Measurements from ENCODE around the gene HIP1. TPM values are rescaled to one million over a fixed set of nuclear protein-coding genes. Genes with fewer than 3 reads are reported as not detected.
"Not testable (repeated sequence)": the region's sequence is repeated elsewhere in the genome, so short reads cannot be mapped to it uniquely, and the experiment has no call there.

The HIP1 gene
- total RNA-seq (1 to 10 TPM; 2.6 to 6.9 TPM), total RNA-seq (11.5 to 16.4 reads per million in 2 donors)

DNA sequence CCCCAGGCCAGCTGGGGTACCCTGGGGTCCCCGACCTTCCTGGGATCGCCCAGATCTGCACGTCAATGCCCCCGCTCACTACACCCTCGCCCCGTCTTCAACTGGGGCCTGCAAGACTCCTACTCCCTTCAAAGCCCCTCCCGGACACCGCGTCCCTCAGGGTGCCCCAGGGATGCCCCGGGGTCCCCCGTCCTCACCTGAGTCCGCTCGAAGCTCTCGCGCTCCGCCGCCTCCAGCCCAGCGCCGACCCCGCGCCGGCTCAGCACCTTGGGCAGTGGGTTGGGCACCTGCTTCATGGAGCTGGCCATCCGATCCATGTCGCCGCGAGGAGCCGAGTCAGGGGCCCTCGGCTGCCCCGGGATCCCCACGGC, at the start of gene HIP1:
HIP1 (minus strand) TSS at position 338 of the 371 bp plus-strand sequence; CDS start at position 317, 21 bp downstream.
- H3K9me3 ChIP-seq (ENCODE audit: control insufficient read depth, low read length, poor library complexity, severe bottlenecking), result no peaks in the 10 kb centered on the region
- H3K27ac Mint-ChIP-seq, result peak within 1 kb of the TSS; percentile 86
- peaks cover 4% of the 10 kb centered on the region for H3K27me3 Mint-ChIP-seq
- peaks cover 11% of the 10 kb centered on the region for H3K4me1 Mint-ChIP-seq
- peak within 1 kb of the TSS; percentile 98 for H3K4me3 Mint-ChIP-seq
- DNase-seq, result no peak
- H3K36me3 Mint-ChIP-seq (ENCODE audit: low read depth), result no peaks in the 10 kb centered on the region
- ATAC-seq, result no peak

DNA sequence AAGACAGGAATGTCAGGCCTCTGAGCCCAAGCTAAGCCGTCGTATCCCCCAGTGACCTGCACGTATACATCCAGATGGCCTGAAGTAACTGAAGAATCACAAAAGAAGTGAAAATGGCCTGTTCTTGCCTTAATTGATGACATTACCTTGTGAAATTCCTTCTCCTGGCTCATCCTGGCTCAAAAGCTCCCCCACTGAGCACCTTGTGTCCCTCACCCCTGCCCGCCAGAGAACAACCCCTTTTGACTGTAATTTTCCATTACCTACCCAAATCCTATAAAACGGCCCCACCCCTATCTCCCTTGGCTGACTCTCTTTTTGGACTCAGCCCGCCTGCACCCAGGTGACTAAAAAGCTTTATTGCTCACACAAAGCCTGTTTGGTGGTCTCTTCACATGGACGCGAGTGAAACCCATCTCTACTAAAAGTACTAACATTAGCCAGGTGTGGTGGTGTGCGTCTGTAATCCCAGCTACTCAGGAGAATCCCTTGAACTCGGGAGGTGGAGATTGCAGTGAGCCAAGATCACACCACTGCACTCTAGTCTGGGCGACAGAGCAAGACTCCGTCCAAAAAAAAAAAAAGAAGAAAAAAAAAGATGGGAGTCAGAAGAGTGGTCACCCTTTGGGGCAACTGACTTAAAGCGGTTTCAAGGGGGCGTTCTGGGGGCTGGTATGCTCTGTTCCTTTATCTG, 49.6 kb upstream of the HIP1 start:
- not testable (repeated sequence) for DNase-seq; ATAC-seq; H3K27me3 Mint-ChIP-seq; H3K36me3 Mint-ChIP-seq (ENCODE audit: low read depth); H3K27ac Mint-ChIP-seq; H3K4me1 Mint-ChIP-seq; H3K4me3 Mint-ChIP-seq; H3K9me3 ChIP-seq (ENCODE audit: control insufficient read depth, low read length, poor library complexity, severe bottlenecking)

DNA sequence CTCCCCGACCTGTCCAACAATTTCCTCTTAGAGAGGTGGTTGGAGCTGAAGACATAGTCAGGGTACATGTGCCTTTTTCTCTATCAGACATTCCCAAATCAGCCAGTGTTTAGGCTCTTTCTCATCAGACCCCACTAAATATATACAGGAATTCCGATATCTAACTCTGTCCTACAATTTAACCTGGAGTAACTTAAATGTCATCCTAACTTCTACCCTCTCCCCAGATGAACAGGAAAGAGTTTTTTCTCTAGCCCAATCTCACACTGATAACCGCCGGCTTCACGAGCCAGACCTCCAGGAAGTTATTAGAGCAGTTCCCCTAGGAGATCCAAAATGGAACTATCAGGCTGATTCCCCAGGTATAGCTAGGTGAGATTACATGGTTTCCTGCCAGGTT, 44.3 kb upstream of the HIP1 start:
- H3K4me1 Mint-ChIP-seq, ATAC-seq: not testable (repeated sequence)
- peaks cover 39% of the 10 kb centered on the region for H3K27me3 Mint-ChIP-seq

DNA sequence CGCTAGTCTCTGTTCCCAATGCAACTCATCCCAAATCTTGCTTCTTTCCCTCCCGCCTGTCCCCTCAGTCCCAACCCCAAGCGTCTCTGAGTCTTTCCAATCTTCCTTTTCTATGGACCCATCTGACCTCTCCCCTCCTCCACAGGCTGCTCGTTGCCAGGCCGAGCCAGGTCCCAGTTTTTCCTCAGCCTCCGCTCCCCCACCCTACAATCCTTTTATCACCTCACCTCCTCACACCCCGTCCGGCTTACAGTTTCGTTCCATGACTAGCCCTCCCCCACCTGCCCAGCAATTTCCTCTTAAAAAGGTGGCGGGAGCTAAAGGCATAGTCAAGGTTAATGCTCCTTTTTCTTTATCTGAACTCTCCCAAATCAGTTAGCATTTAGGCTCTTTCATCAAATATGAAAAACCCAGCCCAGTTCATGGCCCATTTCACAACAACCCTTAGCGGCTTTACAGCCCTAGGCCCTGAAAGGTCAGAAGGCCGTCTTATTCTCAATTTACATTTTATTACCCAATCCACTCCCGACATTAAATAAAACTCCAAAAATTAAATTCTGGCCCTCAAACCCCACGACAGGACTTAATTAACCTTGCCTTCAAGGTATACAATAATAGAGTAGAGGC, 42.0 kb upstream of the HIP1 start:
- not testable (repeated sequence) for H3K4me3 Mint-ChIP-seq; H3K27ac Mint-ChIP-seq; H3K4me1 Mint-ChIP-seq; H3K36me3 Mint-ChIP-seq (ENCODE audit: low read depth); DNase-seq; H3K9me3 ChIP-seq (ENCODE audit: control insufficient read depth, low read length, poor library complexity, severe bottlenecking); ATAC-seq
- H3K27me3 Mint-ChIP-seq, result peaks cover 39% of the 10 kb centered on the region

More for the DNA sequence above, 44.3 kb upstream of the HIP1 start:
- not testable (repeated sequence) for H3K9me3 ChIP-seq (ENCODE audit: control insufficient read depth, low read length, poor library complexity, severe bottlenecking); H3K27ac Mint-ChIP-seq; DNase-seq; H3K36me3 Mint-ChIP-seq (ENCODE audit: low read depth); H3K4me3 Mint-ChIP-seq

DNA sequence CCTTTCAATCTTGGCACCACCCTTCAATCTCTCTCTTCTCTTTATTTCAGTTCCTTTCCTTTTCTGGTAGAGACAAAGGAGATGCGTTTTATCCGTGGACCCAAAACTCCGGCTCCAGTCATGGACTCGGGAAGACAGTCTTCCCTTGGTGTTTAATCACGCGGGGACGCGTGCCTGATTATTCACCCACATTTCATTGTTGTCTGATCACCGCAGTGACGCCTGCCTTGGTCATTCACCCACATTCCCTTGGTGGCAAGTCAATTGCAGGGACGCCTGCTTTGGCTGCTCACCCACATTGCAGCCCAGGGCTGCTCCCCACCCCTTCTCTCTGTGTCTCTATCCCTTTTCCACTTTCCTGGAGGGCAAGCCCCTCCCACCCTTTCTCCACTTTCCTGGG, 40.8 kb upstream of the HIP1 start:
- DNase-seq; H3K27ac Mint-ChIP-seq; H3K4me3 Mint-ChIP-seq; H3K9me3 ChIP-seq (ENCODE audit: control insufficient read depth, low read length, poor library complexity, severe bottlenecking); ATAC-seq; H3K36me3 Mint-ChIP-seq (ENCODE audit: low read depth); H3K4me1 Mint-ChIP-seq: not testable (repeated sequence)
- H3K27me3 Mint-ChIP-seq, result peaks cover 39% of the 10 kb centered on the region

DNA sequence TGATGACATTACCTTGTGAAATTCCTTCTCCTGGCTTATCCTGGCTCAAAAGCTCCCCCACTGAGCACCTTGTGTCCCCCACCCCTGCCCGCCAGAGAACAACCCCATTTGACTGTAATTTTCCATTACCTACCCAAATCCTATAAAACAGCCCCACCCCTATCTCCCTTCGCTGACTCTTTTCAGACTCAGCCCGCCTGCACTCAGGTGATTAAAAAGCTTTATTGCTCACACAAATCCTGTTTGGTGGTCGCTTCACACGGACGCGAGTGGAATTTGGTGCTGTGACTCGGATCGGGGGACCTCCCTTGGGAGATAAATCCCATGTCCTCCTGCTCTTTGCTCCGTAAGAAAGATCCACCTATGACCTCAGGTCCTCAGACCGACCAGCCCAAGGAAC, 40.3 kb upstream of the HIP1 start:
- DNase-seq; H3K9me3 ChIP-seq (ENCODE audit: control insufficient read depth, low read length, poor library complexity, severe bottlenecking); H3K4me3 Mint-ChIP-seq; H3K36me3 Mint-ChIP-seq (ENCODE audit: low read depth); H3K4me1 Mint-ChIP-seq; H3K27ac Mint-ChIP-seq; ATAC-seq: not testable (repeated sequence)
- H3K27me3 Mint-ChIP-seq, result peaks cover 39% of the 10 kb centered on the region

DNA sequence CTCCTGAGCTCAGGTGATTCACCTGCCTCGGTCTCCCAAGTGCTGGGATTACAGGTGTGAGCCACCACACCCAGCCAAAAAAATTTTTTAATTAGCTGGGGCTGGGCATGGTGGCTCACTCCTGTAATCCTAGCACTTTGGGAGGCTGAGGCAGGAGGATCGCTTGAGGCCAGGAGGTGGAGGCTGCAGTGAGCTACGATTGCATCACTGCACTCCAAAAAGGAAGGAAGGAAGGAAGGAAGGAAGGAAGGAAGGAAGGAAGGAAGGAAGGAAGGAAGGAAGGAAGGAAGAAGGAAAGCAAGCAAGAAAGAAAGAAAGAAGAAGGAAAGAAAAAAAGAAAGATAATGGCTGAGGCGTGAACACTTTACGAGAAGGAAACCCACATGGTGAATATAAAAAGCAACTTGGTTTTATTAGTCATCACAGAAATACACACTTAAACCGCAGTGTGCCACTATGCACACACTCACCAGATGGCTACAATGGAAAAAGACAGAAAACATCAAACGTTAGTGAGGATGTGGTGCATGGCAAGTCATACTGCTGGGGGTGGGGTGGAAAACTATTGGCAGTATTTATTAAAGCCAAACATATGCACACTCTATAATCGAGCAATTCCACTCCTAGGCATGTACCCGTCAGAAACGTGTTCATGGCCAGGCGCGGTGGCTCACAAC, 37.7 kb upstream of the HIP1 start:
- H3K4me1 Mint-ChIP-seq, result peaks cover 9% of the 10 kb centered on the region
- H3K9me3 ChIP-seq (ENCODE audit: control insufficient read depth, low read length, poor library complexity, severe bottlenecking), result no peaks in the 10 kb centered on the region
- H3K27ac Mint-ChIP-seq, result no peak overlapping the region
- peaks cover 3% of the 10 kb centered on the region for H3K36me3 Mint-ChIP-seq (ENCODE audit: low read depth)
- DNase-seq (no peak), ATAC-seq (peak; percentile 83)
- peaks cover 23% of the 10 kb centered on the region for H3K27me3 Mint-ChIP-seq
- H3K4me3 Mint-ChIP-seq, result no peak overlapping the region

DNA sequence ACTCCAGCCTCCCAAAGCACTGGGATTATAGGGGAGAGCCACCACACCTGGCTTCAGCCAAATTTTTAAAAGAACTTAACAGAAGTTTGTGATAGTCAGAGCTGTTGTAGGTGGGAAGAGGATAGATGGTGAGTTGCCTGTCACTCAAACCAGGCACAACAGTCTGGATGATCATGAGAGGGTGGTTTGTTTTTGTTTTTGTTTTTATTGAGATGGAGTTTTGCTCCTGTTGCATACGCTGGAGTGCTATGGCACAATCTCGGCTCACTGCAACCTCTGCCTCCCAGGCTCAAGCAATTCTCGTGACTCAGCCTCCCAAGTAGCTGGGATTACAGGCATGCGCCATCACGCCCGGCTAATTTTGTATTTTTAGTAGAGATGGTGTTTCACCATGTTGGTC, 35.2 kb upstream of the HIP1 start:
- not testable (repeated sequence) for H3K27ac Mint-ChIP-seq; H3K27me3 Mint-ChIP-seq; H3K9me3 ChIP-seq (ENCODE audit: control insufficient read depth, low read length, poor library complexity, severe bottlenecking); DNase-seq; H3K36me3 Mint-ChIP-seq (ENCODE audit: low read depth); ATAC-seq; H3K4me1 Mint-ChIP-seq; H3K4me3 Mint-ChIP-seq

DNA sequence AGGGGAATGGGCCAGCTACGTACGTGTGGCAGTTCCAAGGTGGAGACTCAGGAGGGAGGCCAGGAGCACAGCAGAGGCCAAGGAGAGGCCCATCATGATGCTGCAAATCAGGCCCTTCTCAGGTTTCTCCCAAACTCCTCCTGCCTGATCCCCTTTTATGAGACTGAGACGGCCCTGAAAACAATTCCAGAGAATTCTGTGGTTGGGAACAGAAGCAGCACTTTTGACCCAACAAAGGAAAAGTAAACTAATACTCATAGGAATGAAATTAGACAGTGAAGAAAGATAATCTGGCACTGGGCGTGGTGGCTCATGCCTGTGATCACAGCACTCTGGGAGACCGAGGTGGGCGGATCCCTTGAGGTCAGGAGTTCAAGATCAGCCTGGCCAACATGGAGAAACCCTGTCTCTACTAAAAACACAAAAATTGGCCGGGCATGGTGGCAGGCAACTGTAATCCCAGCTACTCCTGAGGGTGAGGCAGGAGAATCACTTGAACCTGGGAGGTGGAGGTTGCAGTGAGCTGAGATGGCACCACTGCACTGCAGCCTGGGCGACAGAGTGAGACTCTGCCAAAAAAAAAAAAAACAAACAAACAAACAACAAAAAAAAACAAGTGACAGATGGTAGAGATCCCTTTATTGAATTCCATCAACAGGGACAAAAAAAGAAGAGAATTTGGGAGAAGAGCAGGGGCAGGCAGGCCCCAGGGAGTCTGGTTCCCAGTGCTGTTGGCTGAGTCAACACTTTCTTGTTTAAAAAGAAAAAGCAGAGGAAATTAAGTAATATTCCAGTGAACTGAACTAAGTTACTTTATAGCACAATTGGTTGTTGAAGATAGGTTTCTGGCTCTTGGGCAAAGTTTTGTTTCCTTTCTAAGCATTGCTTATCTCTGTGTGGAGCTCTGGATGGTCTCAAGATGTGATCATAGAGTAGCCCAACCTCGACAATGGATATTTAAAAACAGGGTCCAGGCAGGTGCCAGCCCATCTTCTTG, 33.6 kb upstream of the HIP1 start, which contains the start of gene CCL26:
CCL26 (minus strand) TSS at position 131 of the 997 bp plus-strand sequence; CDS start at position 96, 35 bp downstream.
- H3K27ac Mint-ChIP-seq, result peak within 1 kb of the TSS; percentile 32
- DNase-seq (no peak), ATAC-seq (no peak)
- no peaks in the 10 kb centered on the region for H3K27me3 Mint-ChIP-seq
- H3K4me1 Mint-ChIP-seq, result peaks cover 6% of the 10 kb centered on the region
- no peak within 1 kb of the TSS for H3K4me3 Mint-ChIP-seq
- no peaks in the 10 kb centered on the region for H3K9me3 ChIP-seq (ENCODE audit: control insufficient read depth, low read length, poor library complexity, severe bottlenecking)
- H3K36me3 Mint-ChIP-seq (ENCODE audit: low read depth), result no peaks in the 10 kb centered on the region

DNA sequence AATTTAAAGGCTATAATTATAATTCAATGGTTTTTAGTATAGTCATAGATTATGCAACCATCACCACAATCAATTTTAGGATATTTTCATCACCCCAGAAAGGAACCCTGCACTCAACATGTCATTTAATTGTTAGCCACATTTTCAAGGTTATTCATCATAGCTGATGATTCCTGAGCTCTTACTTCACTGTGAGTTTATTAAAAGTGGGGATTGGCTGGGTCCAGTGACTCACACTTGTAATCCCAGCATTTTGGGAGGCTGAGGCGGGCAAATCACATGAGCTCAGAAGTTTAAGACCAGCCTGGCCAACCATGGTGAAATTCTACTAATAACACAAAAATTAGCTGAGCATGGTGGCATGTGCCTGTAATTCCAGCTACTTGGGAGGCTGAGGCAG, 32.5 kb upstream of the HIP1 start:
- ATAC-seq (no peak), DNase-seq (no peak)
- no peak overlapping the region for H3K4me3 Mint-ChIP-seq
- H3K36me3 Mint-ChIP-seq (ENCODE audit: low read depth), result no peaks in the 10 kb centered on the region
- no peak overlapping the region for H3K27ac Mint-ChIP-seq
- peaks cover 2% of the 10 kb centered on the region for H3K4me1 Mint-ChIP-seq
- no peaks in the 10 kb centered on the region for H3K27me3 Mint-ChIP-seq
- no peaks in the 10 kb centered on the region for H3K9me3 ChIP-seq (ENCODE audit: control insufficient read depth, low read length, poor library complexity, severe bottlenecking)

DNA sequence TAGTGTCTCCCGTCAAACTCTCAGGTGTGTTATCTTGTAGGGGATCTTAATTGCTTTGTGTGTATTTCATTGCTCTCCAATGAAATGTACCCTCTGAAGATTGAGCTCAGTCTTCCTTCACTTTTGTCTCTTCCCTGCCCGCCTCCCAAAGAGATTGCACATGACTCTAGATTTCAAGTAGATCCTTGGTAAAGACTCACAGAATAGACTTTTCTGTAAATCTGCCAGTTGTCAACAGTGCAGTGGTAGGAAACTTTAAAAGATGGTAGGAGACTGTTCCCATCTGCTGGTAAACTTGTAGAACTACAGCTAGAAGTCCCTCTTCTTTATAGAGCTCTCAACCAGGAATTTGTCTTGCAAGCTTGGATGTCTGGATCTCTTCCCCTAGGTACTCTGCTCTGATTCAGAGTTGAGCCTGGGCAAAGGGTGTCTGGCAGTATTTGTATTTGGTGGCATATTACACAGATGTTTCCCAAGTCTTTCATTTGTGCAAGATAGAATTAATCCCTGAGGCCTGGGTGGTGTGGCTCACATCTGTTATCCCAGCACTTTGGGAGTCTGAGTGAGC, 23.7 kb upstream of the HIP1 start:
- H3K4me1 Mint-ChIP-seq, result peaks cover 3% of the 10 kb centered on the region
- H3K27me3 Mint-ChIP-seq, result peaks cover 6% of the 10 kb centered on the region
- H3K36me3 Mint-ChIP-seq (ENCODE audit: low read depth), result no peaks in the 10 kb centered on the region
- DNase-seq, result no peak
- ATAC-seq, result peak; percentile 88
- H3K4me3 Mint-ChIP-seq, result no peak overlapping the region
- H3K27ac Mint-ChIP-seq, result no peak overlapping the region
- no peaks in the 10 kb centered on the region for H3K9me3 ChIP-seq (ENCODE audit: control insufficient read depth, low read length, poor library complexity, severe bottlenecking)

DNA sequence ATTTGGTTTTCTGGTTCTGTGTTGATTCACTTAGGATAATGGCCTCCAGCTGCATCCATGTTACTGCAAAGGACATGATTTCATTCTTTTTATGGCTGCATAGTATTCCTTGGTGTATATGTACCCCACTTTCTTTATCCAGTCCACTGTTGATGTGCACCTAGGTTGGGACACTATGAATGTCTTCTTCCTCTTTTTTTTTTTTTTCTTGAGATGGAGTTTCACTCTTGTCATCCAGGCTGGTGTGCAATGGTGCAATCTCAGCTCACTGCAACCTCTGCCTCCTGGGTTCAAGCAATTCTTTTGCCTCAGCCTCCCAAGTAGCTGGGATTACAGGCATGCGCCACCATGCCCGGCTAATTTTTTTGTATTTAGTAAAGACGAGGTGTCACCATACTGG, 23.1 kb upstream of the HIP1 start:
- H3K27ac Mint-ChIP-seq; H3K4me3 Mint-ChIP-seq; H3K36me3 Mint-ChIP-seq (ENCODE audit: low read depth); DNase-seq; H3K27me3 Mint-ChIP-seq; ATAC-seq; H3K4me1 Mint-ChIP-seq; H3K9me3 ChIP-seq (ENCODE audit: control insufficient read depth, low read length, poor library complexity, severe bottlenecking): not testable (repeated sequence)
